ENCODE measurements around the gene VAMP5.
"Not testable (repeated sequence)": the region's sequence is repeated elsewhere in the genome, so short reads cannot be mapped to it uniquely, and the experiment has no call there.

Gene VAMP5

GRCh38 chr2:85599468-85600234, 15.4 kb downstream of the VAMP5 start:
- TF ChIP-seq POLR2A (IDR thresholded peaks at IDR 0.05; ENCODE audit: low read depth, low read length), result 0 out of 2 replicates have a peak, but pooled peaks have one; percentile 17
- no peak for TF ChIP-seq TAF1 (IDR thresholded peaks at IDR 0.05; ENCODE audit: borderline replicate concordance, low read depth, low read length)
- no peak; the same call in 1 of the 2 replicates for TF ChIP-seq POLR2AphosphoS5 (IDR thresholded peaks at IDR 0.05; ENCODE audit: low read depth, low read length)
- no peak for DNase-seq (ENCODE audit: insufficient read length)
- no peak for FAIRE-seq

DNA sequence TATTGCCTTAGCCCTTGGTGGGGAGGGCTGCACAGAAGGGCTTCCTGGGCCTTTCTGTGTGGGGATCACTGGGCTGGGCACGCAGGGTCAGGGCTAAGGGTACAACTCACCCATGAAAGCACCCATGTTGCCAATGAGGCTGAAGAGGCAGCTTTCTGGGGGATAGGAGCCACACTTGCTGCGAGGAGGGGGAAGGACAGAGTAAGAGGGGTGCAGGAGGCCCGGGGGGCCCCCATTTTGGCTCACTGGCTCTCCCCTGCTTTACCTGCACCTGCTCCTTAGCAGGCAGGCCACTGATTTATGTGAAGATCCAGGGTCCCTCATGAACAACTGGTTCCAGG, 16.0 kb downstream of the VAMP5 start:
- FAIRE-seq, result no peak
- TF ChIP-seq POLR2AphosphoS5 (IDR thresholded peaks at IDR 0.05; ENCODE audit: low read depth, low read length) (no peak), TAF1 (IDR thresholded peaks at IDR 0.05; ENCODE audit: borderline replicate concordance, low read depth, low read length) (no peak), POLR2A (IDR thresholded peaks at IDR 0.05; ENCODE audit: low read depth, low read length) (no peak)
- no peak for DNase-seq (ENCODE audit: insufficient read length)

DNA sequence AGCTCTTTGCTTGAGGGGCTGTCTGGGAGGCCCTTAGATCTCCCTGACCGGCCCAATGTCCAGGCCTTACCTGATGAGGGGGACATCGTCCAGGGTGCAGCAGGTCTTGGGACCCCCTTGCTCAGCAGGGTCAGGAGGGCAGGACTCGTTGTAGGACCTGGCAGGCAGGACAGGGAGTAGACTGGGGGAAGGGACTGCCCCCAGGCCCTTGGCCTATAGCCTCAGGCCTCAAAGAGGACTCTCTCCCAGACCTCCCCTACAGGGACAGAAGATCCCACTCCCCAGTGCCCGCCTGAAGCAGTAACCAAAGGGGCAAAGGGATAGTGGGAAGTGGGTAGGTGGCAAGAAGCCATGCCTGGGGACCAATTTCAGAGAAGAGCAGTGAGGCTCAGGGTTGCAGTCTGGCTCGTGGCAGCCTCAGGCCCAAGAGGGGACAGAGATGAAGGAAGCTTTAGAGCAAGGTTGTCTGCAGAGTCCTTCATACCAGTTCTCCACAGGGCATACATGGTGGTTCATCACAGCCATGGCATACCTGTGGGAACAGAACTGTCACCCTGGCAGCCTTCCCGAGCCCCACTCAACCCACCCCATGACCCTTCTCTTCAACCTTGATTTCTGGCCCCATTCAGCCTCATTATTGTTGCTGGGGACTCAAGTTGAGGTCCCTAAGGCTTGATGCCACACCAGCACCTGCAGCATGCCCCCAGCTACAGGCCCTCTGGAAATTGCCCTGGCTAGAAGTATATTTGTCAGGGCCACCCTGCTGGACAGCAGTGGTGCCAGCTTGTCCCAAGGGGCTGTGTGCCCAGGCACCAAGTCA, 16.9 kb downstream of the VAMP5 start:
- FAIRE-seq (no peak), DNase-seq (ENCODE audit: insufficient read length) (no peak)
- TF ChIP-seq POLR2AphosphoS5 (IDR thresholded peaks at IDR 0.05; ENCODE audit: low read depth, low read length), result no peak
- no peak for TF ChIP-seq POLR2A (IDR thresholded peaks at IDR 0.05; ENCODE audit: low read depth, low read length)
- no peak for TF ChIP-seq TAF1 (IDR thresholded peaks at IDR 0.05; ENCODE audit: borderline replicate concordance, low read depth, low read length)

GRCh38 chr2:85601771-85602475, 17.7 kb downstream of the VAMP5 start:
- FAIRE-seq, result no peak
- no peak for TF ChIP-seq POLR2A (IDR thresholded peaks at IDR 0.05; ENCODE audit: low read depth, low read length)
- TF ChIP-seq POLR2AphosphoS5 (IDR thresholded peaks at IDR 0.05; ENCODE audit: low read depth, low read length), result no peak
- no peak for TF ChIP-seq TAF1 (IDR thresholded peaks at IDR 0.05; ENCODE audit: borderline replicate concordance, low read depth, low read length)
- no peak for DNase-seq (ENCODE audit: insufficient read length)

DNA sequence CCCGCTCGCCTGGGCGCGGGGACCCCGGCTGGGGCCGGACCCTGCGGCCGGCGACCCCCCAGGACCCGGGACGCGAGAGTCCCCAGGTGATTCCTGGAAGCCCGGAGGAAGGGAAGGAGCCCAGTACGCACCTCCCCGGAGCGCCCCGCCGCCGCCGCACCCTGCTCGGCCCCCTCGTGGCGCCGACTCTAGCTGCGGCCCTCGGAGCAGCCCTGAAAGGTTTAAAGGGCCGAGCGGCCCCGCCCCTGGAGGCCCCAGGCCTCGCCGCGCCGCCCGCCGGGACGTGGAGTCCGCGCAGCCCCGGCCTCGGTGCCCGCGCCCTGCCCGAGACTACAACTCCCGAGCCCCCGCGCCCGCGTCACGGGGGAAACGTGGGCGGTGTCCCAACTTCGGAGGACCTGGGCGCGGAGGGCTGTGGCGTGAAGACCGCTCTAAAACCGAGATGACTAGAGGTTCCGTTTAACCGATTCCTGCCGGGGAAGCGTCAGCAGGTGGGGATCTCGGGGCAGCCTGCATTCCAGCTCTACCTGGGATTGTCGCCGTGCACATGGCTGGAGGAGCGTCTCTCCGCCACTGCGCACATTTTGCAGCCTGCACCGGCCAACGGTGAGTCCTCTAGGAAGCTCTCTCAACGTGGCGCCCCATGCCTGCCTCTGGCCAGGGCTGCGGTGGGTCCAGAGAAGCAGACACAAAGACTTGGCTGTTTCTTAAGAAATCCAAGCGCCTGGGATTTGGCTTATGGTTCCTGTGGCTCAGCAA, 18.4 kb downstream of the VAMP5 start, which contains the start of gene TMEM150A:
Gene TMEM150A, minus strand, starts transcription at position 223 of the 759 bp plus-strand sequence. CDS start 750 bp downstream, outside the sequence.
- FAIRE-seq, result peak; percentile 64
- peak; percentile 93 for DNase-seq (ENCODE audit: insufficient read length)
- no peak for TF ChIP-seq TAF1 (IDR thresholded peaks at IDR 0.05; ENCODE audit: borderline replicate concordance, low read depth, low read length)
- peak; percentile 43; the same call in 1 of the 2 replicates for TF ChIP-seq POLR2A (IDR thresholded peaks at IDR 0.05; ENCODE audit: low read depth, low read length)

GRCh38 chr2:85604133-85604444, 19.9 kb downstream of the VAMP5 start:
- DNase-seq (ENCODE audit: insufficient read length); FAIRE-seq: not testable (repeated sequence)

DNA sequence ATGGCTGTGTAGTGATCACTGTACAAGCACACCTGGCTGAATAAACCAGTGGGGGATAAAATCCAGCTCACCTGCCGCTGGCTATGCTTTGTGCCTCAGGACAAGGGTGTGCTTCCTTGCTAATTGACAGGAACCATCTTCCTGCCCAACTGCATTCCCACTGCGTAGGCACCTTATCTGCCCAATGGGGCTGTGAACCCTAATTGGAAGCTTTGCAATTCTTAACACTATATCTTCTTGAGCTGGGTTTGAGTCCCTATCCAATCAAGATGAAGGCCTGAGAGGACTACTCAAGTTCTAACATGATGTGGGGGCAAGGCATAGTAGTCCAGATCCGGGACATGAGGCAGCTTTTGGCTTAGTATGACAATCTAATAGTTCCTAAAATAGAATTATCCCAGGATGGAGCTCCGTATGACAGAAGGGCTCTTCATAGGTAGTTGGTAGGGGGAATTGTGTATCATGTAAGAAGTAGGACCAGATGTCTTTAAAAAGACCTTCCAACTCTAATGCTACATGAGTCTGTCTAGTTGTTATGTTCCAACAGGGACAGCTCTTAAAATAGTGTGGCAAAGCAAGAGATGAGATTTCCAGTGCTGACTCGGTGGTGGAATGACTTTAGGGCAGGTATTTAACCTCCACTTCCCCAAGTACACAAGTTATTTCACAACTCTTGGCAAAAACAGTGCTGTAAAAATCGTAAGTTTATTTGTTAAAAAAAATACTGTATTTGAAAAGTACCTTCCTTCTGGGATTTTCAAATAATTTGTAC, 20.5 kb downstream of the VAMP5 start:
- FAIRE-seq (no peak), DNase-seq (ENCODE audit: insufficient read length) (no peak)
- TF ChIP-seq POLR2A (IDR thresholded peaks at IDR 0.05; ENCODE audit: low read depth, low read length) (peak; percentile 30; the same call in 1 of the 2 replicates), TAF1 (IDR thresholded peaks at IDR 0.05; ENCODE audit: borderline replicate concordance, low read depth, low read length) (no peak), POLR2AphosphoS5 (IDR thresholded peaks at IDR 0.05; ENCODE audit: low read depth, low read length) (no peak)

GRCh38 chr2:85605406-85606115, 21.3 kb downstream of the VAMP5 start:
- FAIRE-seq, result no peak
- no peak for DNase-seq (ENCODE audit: insufficient read length)

DNA sequence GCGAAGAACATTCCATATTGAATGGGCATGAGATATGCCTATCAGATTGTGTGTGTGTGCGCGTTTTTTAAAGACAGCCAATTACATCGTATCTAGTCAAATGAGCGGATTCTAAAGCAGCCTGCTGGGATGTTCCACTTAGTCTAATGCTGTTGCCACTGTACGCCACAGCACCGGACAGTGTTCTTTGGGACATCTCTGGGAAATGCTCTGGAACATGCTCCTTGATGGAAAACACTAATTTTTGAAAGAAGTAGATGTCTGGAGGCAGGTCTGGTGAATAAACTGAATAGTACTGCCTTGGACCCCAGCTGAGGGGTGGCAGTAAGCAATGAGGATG, 21.9 kb downstream of the VAMP5 start:
- DNase-seq (ENCODE audit: insufficient read length) (no peak), FAIRE-seq (no peak)
- no peak for TF ChIP-seq POLR2A (IDR thresholded peaks at IDR 0.05; ENCODE audit: low read depth, low read length)

More at GRCh38 chr2:85605406-85606115, 21.3 kb downstream of the VAMP5 start:
- TF ChIP-seq POLR2AphosphoS5 (IDR thresholded peaks at IDR 0.05; ENCODE audit: low read depth, low read length), result no peak
- no peak for TF ChIP-seq POLR2A (IDR thresholded peaks at IDR 0.05; ENCODE audit: low read depth, low read length)
- no peak for TF ChIP-seq TAF1 (IDR thresholded peaks at IDR 0.05; ENCODE audit: borderline replicate concordance, low read depth, low read length)

Data from GM12892 (cell line).